Mononuclear cell (primary cell): Measurements from ENCODE around the gene AGAP5. TPM values are rescaled to one million over a fixed set of nuclear protein-coding genes. Genes with fewer than 3 reads are reported as not detected.
A peak's percentile ranks its signal among the peaks of the same experiment; 100 is the strongest.

Experiments
- H3K27me3 ChIP-seq: 2 replicates; pipeline ENCODE4 v1.6.0; 2011; ENCODE audit warnings: low read length, control low read depth; ENCODE audit not compliant: insufficient read depth
- H3K4me1 ChIP-seq: 2 replicates; pipeline ENCODE4 v1.5.1; 2011; ENCODE audit warnings: mild to moderate bottlenecking, low read length, control low read depth; ENCODE audit not compliant: insufficient read depth
- H3K4me3 ChIP-seq: 2 replicates; pipeline ENCODE4 v1.5.1; 2011; ENCODE audit warnings: mild to moderate bottlenecking, low read length, moderate library complexity
- H3K9me3 ChIP-seq: 2 replicates; pipeline ENCODE4 v1.5.1; 2011; ENCODE audit warnings: low read depth, mild to moderate bottlenecking, control low read depth, low read length
- total RNA-seq: library from RNA; depleted of rRNA; stranded (reverse); fragments of >200 nt; gene quantifications from one replicate; pipeline ENCODE4 v1.2.3, GENCODE V29; 2012

The AGAP5 gene
- total RNA-seq, 1 donor: 1.8 TPM

GRCh38 chr10:73649876-73650536 is 47.9 kb downstream of the AGAP5 start:
- no peaks in the 10 kb centered on the region for H3K9me3 ChIP-seq
- no peak overlapping the region for H3K4me3 ChIP-seq
- H3K4me1 ChIP-seq: peaks cover 18% of the 10 kb centered on the region
- H3K27me3 ChIP-seq: no peaks in the 10 kb centered on the region

GRCh38 chr10:73648975-73649829 is 48.7 kb downstream of the AGAP5 start:
- Histone ChIP-seq H3K9me3 (no peaks in the 10 kb centered on the region), H3K4me1 (peaks cover 18% of the 10 kb centered on the region), H3K4me3 (no peak overlapping the region), H3K27me3 (no peaks in the 10 kb centered on the region)

- Histone ChIP-seq H3K9me3 (no peaks in the 10 kb centered on the region), H3K27me3 (no peaks in the 10 kb centered on the region), H3K4me3 (peak overlapping the region; percentile 49), H3K4me1 (peaks cover 22% of the 10 kb centered on the region)
Measured at GRCh38 chr10:73647875-73648651, 49.8 kb downstream of the AGAP5 start.

- Histone ChIP-seq H3K4me3 (peak overlapping the region; percentile 49), H3K27me3 (no peaks in the 10 kb centered on the region), H3K9me3 (no peaks in the 10 kb centered on the region)
Measured at GRCh38 chr10:73647211-73647874, 50.6 kb downstream of the AGAP5 start.

GRCh38 chr10:73646598-73647041 is 51.3 kb downstream of the AGAP5 start:
- H3K4me1 ChIP-seq: peaks cover 22% of the 10 kb centered on the region
- no peaks in the 10 kb centered on the region for H3K27me3 ChIP-seq
- H3K4me3 ChIP-seq: no peak overlapping the region
- no peaks in the 10 kb centered on the region for H3K9me3 ChIP-seq

More at GRCh38 chr10:73647211-73647874, 50.6 kb downstream of the AGAP5 start:
- peaks cover 22% of the 10 kb centered on the region for H3K4me1 ChIP-seq

- Histone ChIP-seq H3K27me3 (no peaks in the 10 kb centered on the region), H3K4me1 (peaks cover 16% of the 10 kb centered on the region), H3K4me3 (no peak overlapping the region), H3K9me3 (no peaks in the 10 kb centered on the region)
Measured at GRCh38 chr10:73645251-73645650, 52.7 kb downstream of the AGAP5 start.

GRCh38 chr10:73644767-73645166 is 53.1 kb downstream of the AGAP5 start:
- Histone ChIP-seq H3K27me3 (no peaks in the 10 kb centered on the region), H3K4me3 (no peak overlapping the region), H3K9me3 (no peaks in the 10 kb centered on the region), H3K4me1 (peaks cover 13% of the 10 kb centered on the region)

GRCh38 chr10:73644015-73644743 is 53.7 kb downstream of the AGAP5 start:
- H3K4me1 ChIP-seq: peaks cover 13% of the 10 kb centered on the region
- no peaks in the 10 kb centered on the region for H3K9me3 ChIP-seq
- H3K27me3 ChIP-seq: no peaks in the 10 kb centered on the region
- H3K4me3 ChIP-seq: no peak overlapping the region

- H3K27me3 ChIP-seq: no peaks in the 10 kb centered on the region
- H3K4me3 ChIP-seq: no peak overlapping the region
- H3K9me3 ChIP-seq: no peaks in the 10 kb centered on the region
- peaks cover 13% of the 10 kb centered on the region for H3K4me1 ChIP-seq
Measured at GRCh38 chr10:73643362-73643761, 54.5 kb downstream of the AGAP5 start.

- H3K4me3 ChIP-seq: no peak within 1 kb of the TSS
- H3K9me3 ChIP-seq: no peaks in the 10 kb centered on the region
- H3K27me3 ChIP-seq: no peaks in the 10 kb centered on the region
- peaks cover 4% of the 10 kb centered on the region for H3K4me1 ChIP-seq
Measured at GRCh38 chr10:73641328-73642060, 56.4 kb downstream of the AGAP5 start, which contains the start of gene MYOZ1. TSS of gene MYOZ1 (minus strand) at chr10:73641474. CDS start at chr10:73640017, 1,457 bp downstream.

- peaks cover 4% of the 10 kb centered on the region for H3K4me1 ChIP-seq
- no peaks in the 10 kb centered on the region for H3K27me3 ChIP-seq
- H3K9me3 ChIP-seq: no peaks in the 10 kb centered on the region
- H3K4me3 ChIP-seq: no peak overlapping the region
Measured at GRCh38 chr10:73639286-73639685, 58.6 kb downstream of the AGAP5 start.

GRCh38 chr10:73635781-73636180 is 62.1 kb downstream of the AGAP5 start:
- Histone ChIP-seq H3K4me1 (no peaks in the 10 kb centered on the region), H3K4me3 (no peak overlapping the region), H3K9me3 (no peaks in the 10 kb centered on the region), H3K27me3 (no peaks in the 10 kb centered on the region)

- H3K4me3 ChIP-seq: no peak overlapping the region
Measured at GRCh38 chr10:73634421-73634820, 63.5 kb downstream of the AGAP5 start.

More at GRCh38 chr10:73634421-73634820, 63.5 kb downstream of the AGAP5 start:
- Histone ChIP-seq H3K4me1 (no peaks in the 10 kb centered on the region), H3K27me3 (no peaks in the 10 kb centered on the region), H3K9me3 (no peaks in the 10 kb centered on the region)
